T-helper 2 cell treated with Interferon-gamma antibody and Interleukin-4, amounts not matched to agents 5 μg/mL and 100 μg/mL, for 36 hours (primary cell): ENCODE measurements around the gene EVX2.

Source experiments
- DNase-seq: peaks from one replicate; pipeline ENCODE4 v3.0.0; 2021; ENCODE audit warnings: low spot score
- H3K27ac Mint-ChIP-seq: one replicate; pipeline ENCODE4 v1.8.0; 2021; ENCODE audit warnings: mild to moderate bottlenecking, mixed read lengths
- H3K27me3 Mint-ChIP-seq: one replicate; pipeline ENCODE4 v1.8.0; 2021; ENCODE audit warnings: low read depth, mixed read lengths
- H3K36me3 Mint-ChIP-seq: one replicate; pipeline ENCODE4 v1.8.0; 2021; ENCODE audit warnings: low read depth, mixed read lengths
- H3K4me1 Mint-ChIP-seq: one replicate; pipeline ENCODE4 v1.8.0; 2021; ENCODE audit warnings: low read depth, mixed read lengths
- H3K4me3 Mint-ChIP-seq: one replicate; pipeline ENCODE4 v1.8.0; 2022; ENCODE audit warnings: mild to moderate bottlenecking, moderate library complexity, mixed read lengths
- H3K9me3 Mint-ChIP-seq: one replicate; pipeline ENCODE4 v1.8.0; 2021; ENCODE audit warnings: mixed read lengths

The EVX2 gene

GRCh38 chr2:176115883-176116813 is 32.4 kb upstream of the EVX2 start, which contains the start of gene HOXD10:
Gene HOXD10, plus strand, starts transcription at chr2:176116778. Its CDS starts 56 bp downstream, at chr2:176116834.
- peaks cover 3% of the 10 kb centered on the region for H3K36me3 Mint-ChIP-seq
- no peaks in the 10 kb centered on the region for H3K9me3 Mint-ChIP-seq
- peaks cover 3% of the 10 kb centered on the region for H3K4me1 Mint-ChIP-seq
- peak within 1 kb of the TSS; percentile 21 for H3K27ac Mint-ChIP-seq
- DNase-seq = no peak
- H3K4me3 Mint-ChIP-seq = no peak within 1 kb of the TSS
- H3K27me3 Mint-ChIP-seq = peaks cover 93% of the 10 kb centered on the region

- Mint-ChIP-seq H3K36me3 (peaks cover 3% of the 10 kb centered on the region), H3K27ac (no peak overlapping the region), H3K4me3 (no peak overlapping the region), H3K4me1 (peaks cover 3% of the 10 kb centered on the region), H3K27me3 (peaks cover 92% of the 10 kb centered on the region), H3K9me3 (no peaks in the 10 kb centered on the region)
- no peak for DNase-seq
Observed at GRCh38 chr2:176114930-176115625, 31.3 kb upstream of the EVX2 start.

- Mint-ChIP-seq H3K27me3 (peaks cover 92% of the 10 kb centered on the region), H3K9me3 (peaks cover 2% of the 10 kb centered on the region), H3K36me3 (peaks cover 3% of the 10 kb centered on the region), H3K27ac (no peak overlapping the region), H3K4me1 (peaks cover 4% of the 10 kb centered on the region), H3K4me3 (no peak overlapping the region)
- no peak for DNase-seq
Observed at GRCh38 chr2:176114120-176114929, 30.6 kb upstream of the EVX2 start.

GRCh38 chr2:176112375-176113302 is 28.9 kb upstream of the EVX2 start:
- Mint-ChIP-seq H3K27ac (no peak overlapping the region), H3K9me3 (peaks cover 4% of the 10 kb centered on the region), H3K4me3 (no peak overlapping the region), H3K27me3 (peaks cover 85% of the 10 kb centered on the region), H3K4me1 (peaks cover 1% of the 10 kb centered on the region), H3K36me3 (peaks cover 3% of the 10 kb centered on the region)
- no peak for DNase-seq

- no peak for DNase-seq
- Mint-ChIP-seq H3K9me3 (peaks cover 4% of the 10 kb centered on the region), H3K36me3 (peaks cover 3% of the 10 kb centered on the region), H3K4me1 (peaks cover 1% of the 10 kb centered on the region), H3K4me3 (no peak overlapping the region), H3K27me3 (peaks cover 84% of the 10 kb centered on the region), H3K27ac (no peak overlapping the region)
Observed at GRCh38 chr2:176111846-176112374, 28.1 kb upstream of the EVX2 start.

- H3K9me3 Mint-ChIP-seq = peaks cover 4% of the 10 kb centered on the region
- DNase-seq = peak; percentile 23
- no peak overlapping the region for H3K27ac Mint-ChIP-seq
- H3K27me3 Mint-ChIP-seq = peaks cover 80% of the 10 kb centered on the region
- peaks cover 1% of the 10 kb centered on the region for H3K36me3 Mint-ChIP-seq
- H3K4me1 Mint-ChIP-seq = peaks cover 2% of the 10 kb centered on the region
- no peak overlapping the region for H3K4me3 Mint-ChIP-seq
Observed at GRCh38 chr2:176111309-176111663, 27.5 kb upstream of the EVX2 start.

- no peak for DNase-seq
Observed at GRCh38 chr2:176110415-176111308, 26.9 kb upstream of the EVX2 start.

GRCh38 chr2:176109946-176110345 is 26.2 kb upstream of the EVX2 start:
- no peak for DNase-seq
- no peak overlapping the region for H3K4me3 Mint-ChIP-seq
- peaks cover 3% of the 10 kb centered on the region for H3K36me3 Mint-ChIP-seq
- H3K4me1 Mint-ChIP-seq = peaks cover 5% of the 10 kb centered on the region
- H3K27me3 Mint-ChIP-seq = peaks cover 83% of the 10 kb centered on the region
- no peak overlapping the region for H3K27ac Mint-ChIP-seq
- H3K9me3 Mint-ChIP-seq = peaks cover 4% of the 10 kb centered on the region

More at GRCh38 chr2:176110415-176111308, 26.9 kb upstream of the EVX2 start:
- no peak overlapping the region for H3K27ac Mint-ChIP-seq
- no peak overlapping the region for H3K4me3 Mint-ChIP-seq
- H3K36me3 Mint-ChIP-seq = peaks cover 3% of the 10 kb centered on the region
- H3K9me3 Mint-ChIP-seq = peaks cover 4% of the 10 kb centered on the region
- peaks cover 5% of the 10 kb centered on the region for H3K4me1 Mint-ChIP-seq
- H3K27me3 Mint-ChIP-seq = peaks cover 81% of the 10 kb centered on the region

- Mint-ChIP-seq H3K27ac (peak overlapping the region; percentile 65), H3K9me3 (peaks cover 4% of the 10 kb centered on the region), H3K36me3 (peaks cover 3% of the 10 kb centered on the region), H3K27me3 (peaks cover 83% of the 10 kb centered on the region), H3K4me3 (no peak overlapping the region), H3K4me1 (peaks cover 5% of the 10 kb centered on the region)
- no peak for DNase-seq
Observed at GRCh38 chr2:176109192-176109901, 25.6 kb upstream of the EVX2 start.

- H3K36me3 Mint-ChIP-seq = peaks cover 3% of the 10 kb centered on the region
- no peak overlapping the region for H3K4me3 Mint-ChIP-seq
Observed at GRCh38 chr2:176107731-176108181, 24.0 kb upstream of the EVX2 start.

GRCh38 chr2:176106581-176107539 is 23.1 kb upstream of the EVX2 start, which contains the start of gene HOXD11:
Gene HOXD11, plus strand, starts transcription at chr2:176107280. Its CDS starts 76 bp downstream, at chr2:176107356.
- H3K36me3 Mint-ChIP-seq = peaks cover 3% of the 10 kb centered on the region
- DNase-seq = no peak
- H3K4me3 Mint-ChIP-seq = peak within 1 kb of the TSS; percentile 39
- peaks cover 84% of the 10 kb centered on the region for H3K27me3 Mint-ChIP-seq
- H3K27ac Mint-ChIP-seq = peak within 1 kb of the TSS; percentile 90
- peaks cover 4% of the 10 kb centered on the region for H3K9me3 Mint-ChIP-seq
- H3K4me1 Mint-ChIP-seq = peaks cover 5% of the 10 kb centered on the region

More at GRCh38 chr2:176107731-176108181, 24.0 kb upstream of the EVX2 start:
- H3K27me3 Mint-ChIP-seq = peaks cover 83% of the 10 kb centered on the region
- H3K4me1 Mint-ChIP-seq = peaks cover 5% of the 10 kb centered on the region
- DNase-seq = no peak
- no peak overlapping the region for H3K27ac Mint-ChIP-seq
- peaks cover 4% of the 10 kb centered on the region for H3K9me3 Mint-ChIP-seq
